ENCODE results near the gene PLXNA3. TPM values are rescaled to one million over a fixed set of nuclear protein-coding genes. Genes with fewer than 3 reads are reported as not detected.

PLXNA3 gene
- total RNA-seq, 1 donor from 2014 or later: 135 TPM

GRCh38 chrX:154459832-154460231 is 1.8 kb downstream of the PLXNA3 start:
- no peaks in the 10 kb centered on the region for H3K27me3 Mint-ChIP-seq
- H3K4me1 Mint-ChIP-seq (ENCODE audit: low read depth): no peaks in the 10 kb centered on the region
- H3K36me3 Mint-ChIP-seq (ENCODE audit: insufficient read depth): peaks cover 9% of the 10 kb centered on the region
- no peak overlapping the region for H3K27ac Mint-ChIP-seq
- H3K4me3 Mint-ChIP-seq (ENCODE audit: low read depth): peak overlapping the region; percentile 55
- H3K9me3 Mint-ChIP-seq (ENCODE audit: low read depth): peaks cover 4% of the 10 kb centered on the region
- no peak for DNase-seq (ENCODE audit: low spot score, unreplicated experiment)
- TF ChIP-seq CTCF (IDR thresholded peaks at IDR 0.05; ENCODE audit: unreplicated experiment): no peak

- Mint-ChIP-seq H3K4me3 (ENCODE audit: low read depth) (peak overlapping the region; percentile 55), H3K4me1 (ENCODE audit: low read depth) (no peaks in the 10 kb centered on the region), H3K36me3 (ENCODE audit: insufficient read depth) (peaks cover 9% of the 10 kb centered on the region), H3K27ac (no peak overlapping the region), H3K9me3 (ENCODE audit: low read depth) (peaks cover 4% of the 10 kb centered on the region), H3K27me3 (no peaks in the 10 kb centered on the region)
- DNase-seq (ENCODE audit: low spot score, unreplicated experiment): no peak
- no peak for TF ChIP-seq CTCF (IDR thresholded peaks at IDR 0.05; ENCODE audit: unreplicated experiment)
Observed at GRCh38 chrX:154460326-154460725, 2.2 kb downstream of the PLXNA3 start.

GRCh38 chrX:154462396-154462795 is 4.3 kb downstream of the PLXNA3 start:
- peaks cover 8% of the 10 kb centered on the region for H3K36me3 Mint-ChIP-seq (ENCODE audit: insufficient read depth)
- H3K4me1 Mint-ChIP-seq (ENCODE audit: low read depth): no peaks in the 10 kb centered on the region
- no peak overlapping the region for H3K27ac Mint-ChIP-seq
- TF ChIP-seq CTCF (IDR thresholded peaks at IDR 0.05; ENCODE audit: unreplicated experiment): no peak
- DNase-seq (ENCODE audit: low spot score, unreplicated experiment): no peak
- peaks cover under 1% of the 10 kb centered on the region for H3K9me3 Mint-ChIP-seq (ENCODE audit: low read depth)
- no peaks in the 10 kb centered on the region for H3K27me3 Mint-ChIP-seq
- H3K4me3 Mint-ChIP-seq (ENCODE audit: low read depth): no peak overlapping the region

- no peaks in the 10 kb centered on the region for H3K27me3 Mint-ChIP-seq
- H3K27ac Mint-ChIP-seq: no peak overlapping the region
- peaks cover 6% of the 10 kb centered on the region for H3K36me3 Mint-ChIP-seq (ENCODE audit: insufficient read depth)
- no peak for TF ChIP-seq CTCF (IDR thresholded peaks at IDR 0.05; ENCODE audit: unreplicated experiment)
- DNase-seq (ENCODE audit: low spot score, unreplicated experiment): no peak
- no peaks in the 10 kb centered on the region for H3K9me3 Mint-ChIP-seq (ENCODE audit: low read depth)
- H3K4me3 Mint-ChIP-seq (ENCODE audit: low read depth): no peak overlapping the region
- no peaks in the 10 kb centered on the region for H3K4me1 Mint-ChIP-seq (ENCODE audit: low read depth)
Observed at GRCh38 chrX:154463611-154464220, 5.6 kb downstream of the PLXNA3 start.

- Mint-ChIP-seq H3K36me3 (ENCODE audit: insufficient read depth) (peaks cover 7% of the 10 kb centered on the region), H3K4me3 (ENCODE audit: low read depth) (no peak overlapping the region), H3K27ac (no peak overlapping the region), H3K4me1 (ENCODE audit: low read depth) (no peaks in the 10 kb centered on the region), H3K27me3 (no peaks in the 10 kb centered on the region), H3K9me3 (ENCODE audit: low read depth) (no peaks in the 10 kb centered on the region)
- no peak for DNase-seq (ENCODE audit: low spot score, unreplicated experiment)
- no peak for TF ChIP-seq CTCF (IDR thresholded peaks at IDR 0.05; ENCODE audit: unreplicated experiment)
Observed at GRCh38 chrX:154464806-154465365, 6.8 kb downstream of the PLXNA3 start.
